SU-DHL-6 (cell line): Measurements from ENCODE around the gene RPS27.
"Not testable (repeated sequence)": the region's sequence is repeated elsewhere in the genome, so short reads cannot be mapped to it uniquely, and the experiment has no call there.

Experiments used
- H2AFZ ChIP-seq: fragments of 200-600 bp; sonication (generic); 2 replicates; pipeline ENCODE4 v1.6.1; 2014; ENCODE audit warnings: low read depth, mild to moderate bottlenecking, moderate library complexity, mixed read lengths, antibody characterized with exemption, low read length; ENCODE audit not compliant: severe bottlenecking
- H3F3A ChIP-seq: fragments of 200-600 bp; shearing (Covaris generic); 2 replicates; pipeline ENCODE4 v1.6.0; 2016; ENCODE audit warnings: antibody characterized with exemption, mild to moderate bottlenecking; ENCODE audit not compliant: insufficient read depth
- H3K27ac ChIP-seq: fragments of 200-600 bp; sonication (generic); 2 replicates; pipeline ENCODE4 v1.5.1; 2016; ENCODE audit warnings: low read depth, mild to moderate bottlenecking, low read length, moderate library complexity, mixed read lengths
- H3K27me3 ChIP-seq: fragments of 200-600 bp; sonication (generic), shearing (Covaris generic); 2 replicates; pipeline ENCODE4 v1.6.0; 2014; ENCODE audit warnings: mild to moderate bottlenecking, low read length
- H3K36me3 ChIP-seq: fragments of 200-600 bp; sonication (generic); 2 replicates; pipeline ENCODE4 v1.6.1; 2014; ENCODE audit warnings: mild to moderate bottlenecking, low read length, mixed read lengths
- H3K4me2 ChIP-seq: fragments of 300-600, 200-600 bp; shearing (Covaris generic), sonication (generic); 2 replicates; pipeline ENCODE4 v1.6.0; 2014; ENCODE audit warnings: low read length, low read depth, mild to moderate bottlenecking; ENCODE audit not compliant: poor library complexity, severe bottlenecking
- H3K4me3 ChIP-seq: fragments of 200-600 bp; sonication (generic); 2 replicates; pipeline ENCODE4 v1.5.1; 2014; ENCODE audit warnings: antibody characterized with exemption, low read length, mild to moderate bottlenecking, mixed read lengths; ENCODE audit not compliant: insufficient read depth, poor library complexity, severe bottlenecking
- H3K79me2 ChIP-seq: fragments of 200-600 bp; sonication (generic); 2 replicates; pipeline ENCODE4 v1.6.1; 2014; ENCODE audit warnings: mild to moderate bottlenecking, low read length, moderate library complexity; ENCODE audit not compliant: insufficient read depth
- H3K9ac ChIP-seq: fragments of 200-600 bp; sonication (generic); 2 replicates; pipeline ENCODE4 v1.7.0; 2014; ENCODE audit warnings: mild to moderate bottlenecking, low read length
- H3K9me2 ChIP-seq: fragments of 200-600 bp; sonication (generic); replicated peaks from 2 replicates; pipeline ENCODE4 v1.6.1; 2014; ENCODE audit warnings: low read length; ENCODE audit not compliant: insufficient read depth
- H3K9me3 ChIP-seq: fragments of 200-600 bp; sonication (generic); 2 replicates; pipeline ENCODE4 v1.6.1; 2014; ENCODE audit warnings: low read length, mixed read lengths; ENCODE audit not compliant: insufficient read depth
- H4K20me1 ChIP-seq: fragments of 200-600 bp; sonication (generic); 2 replicates; pipeline ENCODE4 v1.6.1; 2014; ENCODE audit warnings: low read depth, mild to moderate bottlenecking, antibody characterized with exemption, low read length, moderate library complexity, mixed read lengths
- EZH2phosphoT487 ChIP-seq: fragments of 200-600 bp; sonication (generic), shearing (Covaris generic); conservative IDR thresholded peaks from 2 replicates; pipeline ENCODE4 v1.6.1; 2018; ENCODE audit warnings: mild to moderate bottlenecking, antibody characterized with exemption, low read length, moderate library complexity, mixed read lengths
- TF ChIP-seq, protein P1 (sequence below): fragments of 200-600 bp; sonication (generic); IDR thresholded peaks from one replicate; pipeline ENCODE4 v1.5.1; 2017; ENCODE audit warnings: antibody characterized with exemption, mild to moderate bottlenecking, low read length, moderate library complexity; ENCODE audit not compliant: insufficient read depth, poor library complexity, severe bottlenecking

RPS27 gene

DNA sequence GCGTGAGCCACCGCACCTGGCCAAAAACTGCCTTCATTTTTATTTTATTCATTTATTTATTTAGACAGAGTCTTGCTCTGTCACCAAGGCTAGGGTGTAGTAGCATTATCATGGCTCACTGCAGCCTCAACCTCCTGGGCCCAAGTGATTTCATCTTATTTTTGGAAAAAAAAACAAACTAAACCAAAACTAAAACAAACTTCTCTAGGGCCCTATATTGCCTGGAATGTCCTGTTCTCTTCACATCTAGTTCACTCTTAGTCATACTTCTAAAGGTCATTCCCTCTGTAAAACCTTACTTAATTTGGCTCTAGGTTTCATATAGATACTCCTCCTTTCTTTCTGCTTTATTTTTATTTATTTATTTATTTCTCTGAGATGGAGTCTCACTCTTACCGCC is 15.6 kb downstream of the RPS27 start:
- no peaks in the 10 kb centered on the region for H3K79me2 ChIP-seq
- H3K27ac ChIP-seq: no peak overlapping the region
- no peak overlapping the region for H3K4me2 ChIP-seq
- no peak for TF ChIP-seq EZH2phosphoT487
- TF ChIP-seq, protein P1, sequence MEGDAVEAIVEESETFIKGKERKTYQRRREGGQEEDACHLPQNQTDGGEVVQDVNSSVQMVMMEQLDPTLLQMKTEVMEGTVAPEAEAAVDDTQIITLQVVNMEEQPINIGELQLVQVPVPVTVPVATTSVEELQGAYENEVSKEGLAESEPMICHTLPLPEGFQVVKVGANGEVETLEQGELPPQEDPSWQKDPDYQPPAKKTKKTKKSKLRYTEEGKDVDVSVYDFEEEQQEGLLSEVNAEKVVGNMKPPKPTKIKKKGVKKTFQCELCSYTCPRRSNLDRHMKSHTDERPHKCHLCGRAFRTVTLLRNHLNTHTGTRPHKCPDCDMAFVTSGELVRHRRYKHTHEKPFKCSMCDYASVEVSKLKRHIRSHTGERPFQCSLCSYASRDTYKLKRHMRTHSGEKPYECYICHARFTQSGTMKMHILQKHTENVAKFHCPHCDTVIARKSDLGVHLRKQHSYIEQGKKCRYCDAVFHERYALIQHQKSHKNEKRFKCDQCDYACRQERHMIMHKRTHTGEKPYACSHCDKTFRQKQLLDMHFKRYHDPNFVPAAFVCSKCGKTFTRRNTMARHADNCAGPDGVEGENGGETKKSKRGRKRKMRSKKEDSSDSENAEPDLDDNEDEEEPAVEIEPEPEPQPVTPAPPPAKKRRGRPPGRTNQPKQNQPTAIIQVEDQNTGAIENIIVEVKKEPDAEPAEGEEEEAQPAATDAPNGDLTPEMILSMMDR: no peak
- no peaks in the 10 kb centered on the region for H3K27me3 ChIP-seq
- H3K4me3 ChIP-seq: no peak overlapping the region
- H3K36me3 ChIP-seq: no peaks in the 10 kb centered on the region
- no peaks in the 10 kb centered on the region for H4K20me1 ChIP-seq
- H3K9me3 ChIP-seq: no peaks in the 10 kb centered on the region
- H2AFZ ChIP-seq: no peak overlapping the region
- H3F3A ChIP-seq: no peaks in the 10 kb centered on the region
- no peaks in the 10 kb centered on the region for H3K9me2 ChIP-seq
- H3K9ac ChIP-seq: no peak overlapping the region

DNA sequence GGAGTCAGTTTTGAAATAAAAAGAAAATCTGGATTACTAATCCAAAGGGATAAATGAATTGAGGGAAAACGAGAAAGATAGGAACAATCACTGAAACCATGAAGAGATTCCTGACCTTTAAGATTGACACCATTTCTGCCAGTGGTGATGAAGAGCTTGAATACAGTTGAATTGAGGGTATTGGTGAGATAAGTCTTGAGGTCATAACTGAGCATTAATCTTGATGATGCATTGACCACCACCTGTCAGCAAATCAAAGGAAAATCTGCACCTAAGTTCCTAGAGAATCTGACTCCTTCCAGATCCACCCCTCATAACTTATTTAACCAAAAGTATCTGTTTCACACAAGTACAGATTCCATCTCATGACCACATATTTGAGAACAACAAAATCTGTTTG is 21.6 kb downstream of the RPS27 start:
- Histone ChIP-seq H3K27ac (no peak overlapping the region), H3K36me3 (no peaks in the 10 kb centered on the region), H3K4me3 (no peak overlapping the region), H4K20me1 (no peaks in the 10 kb centered on the region), H3K27me3 (no peaks in the 10 kb centered on the region), H3F3A (no peaks in the 10 kb centered on the region), H3K9me2 (no peaks in the 10 kb centered on the region), H3K9ac (no peak overlapping the region), H2AFZ (no peak overlapping the region), H3K9me3 (no peaks in the 10 kb centered on the region), H3K79me2 (no peaks in the 10 kb centered on the region), H3K4me2 (no peak overlapping the region)
- TF ChIP-seq, protein P1: no peak
- no peak for TF ChIP-seq EZH2phosphoT487

DNA sequence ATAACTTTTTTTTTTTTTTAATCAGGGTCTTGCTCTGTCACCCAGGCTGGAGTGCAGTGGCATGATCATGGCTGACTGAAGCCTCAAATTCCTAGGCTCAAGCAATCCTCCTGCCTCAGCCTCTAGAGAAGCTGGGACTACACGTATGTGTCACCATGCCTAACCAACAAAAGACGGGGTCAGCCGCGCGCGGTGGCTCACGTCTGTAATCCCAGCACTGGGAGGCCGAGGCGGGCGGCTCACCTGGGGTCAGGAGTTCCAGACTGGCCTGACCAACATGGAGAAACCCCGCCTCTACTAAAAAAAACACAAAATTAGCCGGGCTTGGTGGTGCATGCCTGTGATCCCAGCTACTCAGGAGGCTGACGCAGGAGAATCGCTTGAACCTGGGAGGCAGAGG is 22.0 kb downstream of the RPS27 start:
- not testable (repeated sequence) for H3K4me3 ChIP-seq, H3K9me3 ChIP-seq, H3K9ac ChIP-seq, H3K4me2 ChIP-seq, H3K27me3 ChIP-seq, H3K79me2 ChIP-seq, H3F3A ChIP-seq, H3K36me3 ChIP-seq, H3K27ac ChIP-seq, H4K20me1 ChIP-seq, H2AFZ ChIP-seq, H3K9me2 ChIP-seq

DNA sequence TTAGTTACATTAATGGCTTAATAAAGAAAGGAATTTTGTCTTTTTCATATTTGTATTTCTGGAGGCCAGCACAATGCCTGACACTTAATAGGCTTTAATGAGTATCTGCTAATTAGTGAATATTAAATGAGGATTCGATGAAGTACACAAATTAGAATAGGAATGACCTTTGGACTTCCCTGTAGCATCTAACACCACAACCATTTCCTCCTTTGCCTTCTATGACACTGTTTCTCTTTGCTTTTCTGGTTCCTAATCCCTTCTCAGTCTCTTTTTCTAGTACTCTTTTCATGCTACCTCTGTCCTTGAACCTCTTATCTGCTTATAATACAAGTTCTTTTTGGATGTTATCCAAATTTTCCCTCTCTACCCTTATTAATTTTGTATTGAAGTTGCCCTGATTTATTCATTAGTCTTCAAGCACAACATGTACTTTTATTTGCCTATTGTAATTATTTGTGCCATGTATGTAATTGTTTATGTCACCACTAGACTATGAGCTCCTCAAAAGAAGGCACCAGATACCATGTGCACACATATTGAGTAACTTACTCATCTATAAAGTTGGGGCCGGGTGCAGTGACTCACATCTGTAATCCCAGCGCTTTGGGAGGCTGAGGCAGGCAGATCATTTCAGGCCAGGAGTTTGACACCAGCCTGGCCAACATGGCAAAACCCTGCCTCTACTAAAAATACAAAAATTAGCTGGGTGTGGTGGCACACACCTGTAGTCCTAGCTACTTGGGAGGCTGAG is 23.8 kb downstream of the RPS27 start:
- no peak overlapping the region for H3K9ac ChIP-seq
- H3K36me3 ChIP-seq: no peaks in the 10 kb centered on the region
- no peaks in the 10 kb centered on the region for H4K20me1 ChIP-seq
- no peak overlapping the region for H3K4me2 ChIP-seq
- H3K79me2 ChIP-seq: no peaks in the 10 kb centered on the region
- TF ChIP-seq EZH2phosphoT487: no peak
- TF ChIP-seq, protein P1: no peak
- H3K27ac ChIP-seq: no peak overlapping the region
- no peaks in the 10 kb centered on the region for H3K9me3 ChIP-seq
- no peaks in the 10 kb centered on the region for H3F3A ChIP-seq
- no peak overlapping the region for H3K4me3 ChIP-seq
- H3K27me3 ChIP-seq: no peaks in the 10 kb centered on the region
- no peaks in the 10 kb centered on the region for H3K9me2 ChIP-seq
- no peak overlapping the region for H2AFZ ChIP-seq
